HTERT RPE-1 (cell line): ENCODE measurements around the gene CHN2.

Experiments used
- in situ Hi-C: fragments of 300-500 bp; cut with MboI; formaldehyde crosslinking; loops from 4 replicates; pipeline ENCODE4 v1.14.3; 2020; ENCODE audit warnings: low sequenced_read_pairs

The CHN2 gene

DNA sequence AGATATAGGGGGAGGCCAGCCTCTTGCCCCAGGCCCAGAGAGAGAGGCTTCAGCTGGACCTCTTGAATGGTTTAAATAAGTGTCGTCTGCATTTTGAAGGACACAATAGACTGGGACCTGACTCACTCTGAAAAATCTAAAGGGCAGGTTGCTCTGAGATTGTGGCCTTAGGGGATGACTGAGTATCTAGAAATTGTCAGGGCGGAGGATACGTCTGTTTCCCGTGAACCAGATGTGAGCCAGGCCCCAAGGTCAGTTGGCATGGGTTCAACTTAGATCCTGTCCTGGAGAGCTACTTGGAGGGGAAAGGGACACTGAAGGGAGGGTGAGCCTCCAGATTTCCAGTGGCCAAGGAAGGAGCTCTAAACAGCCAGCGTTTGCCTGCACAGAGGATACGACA lies 110.2 kb downstream of the CHN2 start:
- in situ Hi-C loops, result no loop called here

DNA sequence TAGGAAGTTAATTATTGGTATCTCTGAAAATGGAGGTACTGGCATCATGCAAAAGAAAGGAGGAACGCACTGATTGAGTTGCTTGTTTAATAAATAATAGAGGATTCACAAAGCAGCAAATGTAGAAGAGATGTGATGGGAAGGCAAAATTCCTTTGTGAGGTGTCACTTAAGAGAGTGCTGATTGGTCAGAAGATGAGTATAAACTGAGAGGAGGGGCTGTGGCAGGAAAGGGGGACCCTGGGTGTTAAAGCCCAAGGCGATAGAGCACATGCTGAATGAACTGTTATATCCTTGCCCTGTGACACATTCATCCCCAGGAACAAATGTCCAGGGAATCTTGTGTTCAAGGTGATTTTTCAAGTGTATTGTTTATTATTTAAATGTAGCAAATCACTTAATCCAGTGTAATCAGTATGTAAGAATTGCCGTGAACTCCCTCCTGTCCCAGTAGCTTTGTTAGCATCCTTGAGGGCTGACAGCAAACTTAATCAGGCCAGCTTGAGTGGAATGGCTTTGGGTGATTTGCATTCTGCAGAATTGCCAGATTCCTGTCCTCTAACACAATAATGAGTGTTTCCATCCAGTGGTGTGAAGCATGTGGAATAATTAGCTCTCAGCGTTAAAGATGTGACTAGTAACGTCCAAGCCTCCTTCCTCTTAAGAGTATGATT lies 111.9 kb downstream of the CHN2 start:
- in situ Hi-C loops, result no loop called here

GRCh38 chr7:29308424-29308823 lies 113.8 kb downstream of the CHN2 start:
- in situ Hi-C loops, result no loop called here

DNA sequence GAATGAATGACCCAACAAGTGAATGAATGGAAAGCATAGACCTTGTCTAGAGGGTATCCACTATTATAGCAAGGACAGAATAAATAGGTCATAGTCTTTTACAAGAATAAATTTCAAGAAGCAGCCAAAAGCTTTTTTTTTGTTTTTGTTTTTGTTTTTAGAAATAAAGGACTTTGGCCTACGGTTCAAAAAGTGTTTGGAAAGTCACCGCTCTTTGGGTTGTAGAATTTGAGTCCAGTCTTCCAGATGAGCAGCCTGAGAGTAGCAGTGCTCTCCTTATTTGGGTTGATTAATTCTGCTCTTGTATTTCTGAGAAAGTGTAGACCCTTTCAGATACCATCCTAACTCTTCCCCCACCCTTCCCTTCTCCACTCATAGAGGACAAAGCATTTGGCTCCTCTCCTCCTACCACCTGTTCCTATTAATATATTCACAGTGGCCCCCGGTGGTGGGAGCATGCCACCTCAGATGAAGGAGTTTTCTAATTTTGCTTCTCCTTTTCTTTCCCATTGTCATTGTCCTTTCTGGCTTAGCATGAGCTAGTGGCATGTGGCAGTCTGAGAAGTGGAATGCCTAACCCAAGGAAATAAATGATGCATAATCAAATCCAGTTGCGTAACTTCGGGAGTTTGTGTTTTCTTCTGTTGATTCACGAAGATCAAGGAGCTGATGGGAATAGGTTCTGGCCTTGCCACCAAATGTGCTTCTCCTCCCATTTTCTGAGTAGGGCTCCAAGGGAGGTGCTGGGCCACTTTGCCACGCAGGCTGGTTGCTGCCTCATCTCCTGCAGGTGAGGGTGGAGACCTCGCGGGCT lies 114.7 kb downstream of the CHN2 start:
- in situ Hi-C loops, result no loop called here

GRCh38 chr7:29310625-29311024 lies 116.0 kb downstream of the CHN2 start:
- in situ Hi-C loops, result no loop called here

DNA sequence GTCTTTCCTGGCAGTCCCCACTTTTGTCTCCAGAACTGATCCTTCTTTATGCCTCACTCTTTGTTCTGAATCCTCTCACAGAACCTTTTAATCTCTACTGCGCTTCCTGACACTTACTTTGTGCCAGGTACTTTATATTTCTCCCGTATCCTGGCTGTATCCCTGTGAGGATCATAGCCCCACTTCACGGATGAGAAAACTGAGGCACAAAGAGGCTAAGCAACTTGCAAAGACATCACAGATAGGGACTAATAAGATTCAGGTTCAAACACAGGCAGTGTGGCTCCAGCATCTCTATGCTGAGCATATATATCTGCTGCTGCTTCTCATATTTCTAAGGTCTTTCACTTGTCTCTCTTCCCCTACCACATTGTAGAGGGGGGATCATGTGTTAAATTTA lies 116.7 kb downstream of the CHN2 start:
- in situ Hi-C loops, result no loop called here

GRCh38 chr7:29314148-29314547 lies 119.6 kb downstream of the CHN2 start:
- in situ Hi-C loops, result no loop called here

- in situ Hi-C loops, result no loop called here
Observed at GRCh38 chr7:29315122-29315891, 120.7 kb downstream of the CHN2 start.

DNA sequence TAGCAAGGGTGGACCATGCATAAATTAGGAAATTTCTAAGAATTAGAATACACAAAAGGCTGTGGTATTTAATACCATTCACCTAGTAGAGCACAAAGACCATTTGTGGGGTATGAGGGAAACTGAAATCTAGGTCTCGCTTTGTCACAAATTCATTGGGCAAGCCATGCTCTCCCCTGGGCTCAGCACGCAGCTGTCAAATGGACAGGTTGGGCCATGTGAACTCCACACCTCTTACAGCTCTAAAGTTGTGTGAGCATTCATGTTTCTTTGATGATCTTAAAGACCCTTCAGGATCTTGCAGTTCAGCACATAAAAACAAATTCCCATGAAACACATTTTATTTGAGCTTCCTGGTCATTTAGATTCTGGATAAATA lies 121.3 kb downstream of the CHN2 start:
- in situ Hi-C loops, result no loop called here

GRCh38 chr7:29316926-29317325 lies 122.4 kb downstream of the CHN2 start:
- in situ Hi-C loops, result no loop called here

GRCh38 chr7:29318853-29319718 lies 124.5 kb downstream of the CHN2 start:
- in situ Hi-C loops, result no loop called here

GRCh38 chr7:29319719-29320521 lies 125.3 kb downstream of the CHN2 start:
- in situ Hi-C loops, result no loop called here

GRCh38 chr7:29320577-29320976 lies 126.0 kb downstream of the CHN2 start:
- in situ Hi-C loops, result no loop called here

DNA sequence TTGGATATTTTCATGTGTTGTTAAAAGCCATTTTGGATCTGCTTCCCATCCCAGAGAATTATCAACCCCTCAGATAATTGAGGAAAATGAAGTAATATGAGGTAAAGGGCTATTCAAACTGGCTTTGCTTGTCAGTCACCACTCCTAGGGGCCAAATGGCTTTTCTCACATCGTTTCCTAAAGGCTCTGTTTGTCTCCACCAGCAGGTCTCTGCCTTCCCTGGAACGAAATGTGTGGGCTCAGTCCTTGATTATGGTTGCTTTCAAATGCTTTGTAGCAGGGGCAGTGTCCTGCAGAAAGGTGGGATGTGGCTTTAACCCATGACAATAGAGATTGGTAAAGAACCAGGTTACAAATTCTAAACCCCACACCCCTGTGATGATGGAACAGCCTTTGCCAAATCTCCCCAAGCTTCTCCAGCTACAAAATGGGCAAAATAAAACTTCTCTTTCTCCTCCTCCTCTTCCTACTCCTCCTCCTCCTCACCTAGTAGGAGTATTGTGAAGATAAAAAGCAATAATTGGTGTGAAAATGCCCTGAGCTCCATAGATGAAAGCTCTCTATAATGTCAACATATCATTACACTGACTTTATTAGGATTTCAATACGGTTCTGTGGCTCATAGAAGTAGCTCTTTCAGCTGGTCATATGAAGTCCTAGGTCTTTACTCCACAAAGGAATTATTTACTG lies 127.6 kb downstream of the CHN2 start:
- in situ Hi-C loops, result no loop called here

- in situ Hi-C loops, result no loop called here
Observed at GRCh38 chr7:29325476-29325875, 130.9 kb downstream of the CHN2 start.

DNA sequence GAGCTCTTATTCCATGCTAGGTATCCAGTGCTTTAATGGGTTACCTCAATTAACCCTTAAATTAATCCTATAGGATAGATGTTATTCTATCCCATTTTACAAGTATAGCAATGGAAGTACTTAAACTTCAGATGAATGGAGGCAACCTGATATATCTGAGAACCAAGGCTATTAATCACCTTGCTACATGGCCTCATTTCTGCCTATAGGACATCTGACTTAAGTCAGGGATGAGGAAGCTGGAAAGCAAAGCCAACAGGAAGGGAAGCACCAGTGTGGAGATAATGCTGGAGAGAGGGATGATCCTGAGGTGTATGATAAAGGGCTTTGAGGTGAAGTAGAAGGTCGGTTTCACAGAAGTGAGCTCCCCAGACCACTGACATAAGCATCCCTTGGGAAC lies 132.3 kb downstream of the CHN2 start:
- in situ Hi-C loops, result no loop called here

GRCh38 chr7:29327455-29327854 lies 132.9 kb downstream of the CHN2 start:
- in situ Hi-C loops, result no loop called here

DNA sequence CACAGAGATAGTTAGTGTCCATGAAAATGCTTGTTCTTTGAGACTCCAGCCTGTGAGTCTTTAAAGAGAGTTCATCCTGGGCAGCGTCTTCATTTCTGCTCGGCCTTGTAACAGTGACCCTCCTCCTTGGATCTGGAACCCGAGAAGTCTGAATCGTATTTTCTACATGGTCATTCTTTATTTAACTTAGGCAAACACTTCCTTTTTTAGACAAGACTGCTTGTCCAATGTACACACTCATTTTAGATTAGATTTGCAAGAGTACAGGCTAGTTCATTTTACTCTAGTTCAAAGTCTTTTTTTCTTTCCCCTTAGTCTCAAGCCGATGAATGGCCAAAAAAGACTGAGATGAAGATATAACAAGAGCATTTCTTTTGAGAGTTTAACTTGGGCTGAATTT lies 133.5 kb downstream of the CHN2 start:
- in situ Hi-C loops, result no loop called here

- in situ Hi-C loops, result no loop called here
Observed at GRCh38 chr7:29328811-29329210, 134.2 kb downstream of the CHN2 start.
